Neural progenitor cell (in vitro differentiated cells): ENCODE results near the gene PDHX. TPM values are rescaled to one million over a fixed set of nuclear protein-coding genes. Genes with fewer than 3 reads are reported as not detected.

ENCODE experiments used
- DNase-seq: peaks from one replicate; pipeline ENCODE4 v3.0.0-alpha.2; 2016; ENCODE audit warnings: low spot score
- H2AFZ ChIP-seq: fragments of 200-600 bp; sonication (generic); replicated peaks from 2 replicates; pipeline ENCODE4 v1.6.1; 2016; ENCODE audit warnings: antibody characterized with exemption
- H3F3A ChIP-seq: fragments of 200-600 bp; sonication (generic); 2 replicates; pipeline ENCODE4 v1.6.1; 2016; ENCODE audit warnings: antibody characterized with exemption, low read depth
- H3K27ac ChIP-seq: fragments of 200-600 bp; sonication (generic); 2 replicates; pipeline ENCODE4 v1.5.1; 2016; ENCODE audit warnings: mild to moderate bottlenecking
- H3K27me3 ChIP-seq: fragments of 200-600 bp; sonication (generic); 2 replicates; pipeline ENCODE4 v1.6.1; 2016; ENCODE audit warnings: mild to moderate bottlenecking, moderate library complexity
- H3K36me3 ChIP-seq: fragments of 200-600 bp; sonication (generic); 2 replicates; pipeline ENCODE4 v1.5.1; 2016
- H3K4me1 ChIP-seq: fragments of 200-600 bp; sonication (generic); 2 replicates; pipeline ENCODE4 v1.6.1; 2016; ENCODE audit warnings: mixed run types
- H3K4me2 ChIP-seq: fragments of 200-600 bp; sonication (generic); 2 replicates; pipeline ENCODE4 v1.6.1; 2016
- H3K4me3 ChIP-seq: fragments of 200-600 bp; sonication (generic); 2 replicates; pipeline ENCODE4 v1.5.1; 2016
- H3K79me2 ChIP-seq: fragments of 200-600 bp; sonication (generic); 2 replicates; pipeline ENCODE4 v1.6.1; 2016; ENCODE audit warnings: low read depth
- H3K9ac ChIP-seq: fragments of 200-600 bp; sonication (generic); 2 replicates; pipeline ENCODE4 v1.6.1; 2016
- H3K9me3 ChIP-seq: fragments of 200-600 bp; sonication (generic); 2 replicates; pipeline ENCODE4 v1.5.1; 2016; ENCODE audit warnings: low read depth
- H4K20me1 ChIP-seq: fragments of 200-600 bp; sonication (generic); 2 replicates; pipeline ENCODE4 v1.6.1; 2016; ENCODE audit warnings: low read depth
- H3K27ac Mint-ChIP-seq: 3 replicates; pipeline ENCODE4 v1.8.0; 2021; ENCODE audit warnings: mixed read lengths
- H3K27me3 Mint-ChIP-seq: 2 replicates; pipeline ENCODE4 v1.8.0; 2022; ENCODE audit warnings: low read depth, mild to moderate bottlenecking, inconsistent platforms, moderate library complexity, mixed read lengths; ENCODE audit not compliant: insufficient read depth
- H3K36me3 Mint-ChIP-seq: 3 replicates; pipeline ENCODE4 v1.8.0; 2021; ENCODE audit warnings: mixed read lengths
- H3K4me1 Mint-ChIP-seq: 3 replicates; pipeline ENCODE4 v1.8.0; 2021; ENCODE audit warnings: mixed read lengths
- H3K4me3 Mint-ChIP-seq: 3 replicates; pipeline ENCODE4 v1.8.0; 2021; ENCODE audit warnings: mild to moderate bottlenecking, moderate library complexity, mixed read lengths
- H3K9me3 Mint-ChIP-seq: 3 replicates; pipeline ENCODE4 v1.8.0; 2020; ENCODE audit warnings: mixed read lengths
- CTCF ChIP-seq: fragments of 200-600 bp; sonication (generic); IDR thresholded peaks from 2 replicates; pipeline ENCODE4 v1.5.1; 2017; ENCODE audit warnings: antibody characterized with exemption, mild to moderate bottlenecking
- EZH2 ChIP-seq: fragments of 200-600 bp; sonication (generic); IDR thresholded peaks from 2 replicates; pipeline ENCODE4 v1.6.1; 2017; ENCODE audit warnings: antibody characterized with exemption, mild to moderate bottlenecking, moderate library complexity
- EZH2phosphoT487 ChIP-seq: fragments of 200-600 bp; sonication (generic); IDR thresholded peaks from 2 replicates; pipeline ENCODE4 v1.6.1; 2017; ENCODE audit warnings: antibody characterized with exemption
- total RNA-seq: library from RNA; depleted of rRNA; stranded (reverse); fragments of >200 nt; gene quantifications from 2 replicates; pipeline ENCODE4 v1.2.3, GENCODE V29; 2015; ENCODE audit warnings: low replicate concordance

Gene PDHX
- total RNA-seq, 1 donor from 2014 or later, result 38.4 TPM

GRCh38 chr11:35039076-35039475, 122.7 kb downstream of the PDHX start:
- Mint-ChIP-seq H3K4me3 (no peak overlapping the region), H3K4me1 (no peaks in the 10 kb centered on the region), H3K36me3 (no peaks in the 10 kb centered on the region), H3K9me3 (no peaks in the 10 kb centered on the region), H3K27ac (no peak overlapping the region), H3K27me3 (peaks cover 2% of the 10 kb centered on the region)
- H3K4me3 ChIP-seq, result no peak overlapping the region
- H3K9ac ChIP-seq, result no peak overlapping the region
- H4K20me1 ChIP-seq, result no peaks in the 10 kb centered on the region
- no peak overlapping the region for H2AFZ ChIP-seq
- no peaks in the 10 kb centered on the region for H3K79me2 ChIP-seq
- no peak for TF ChIP-seq CTCF
- TF ChIP-seq EZH2phosphoT487, result no peak
- TF ChIP-seq EZH2, result no peak
- H3K27me3 ChIP-seq, result no peaks in the 10 kb centered on the region
- no peak overlapping the region for H3K4me2 ChIP-seq
- H3F3A ChIP-seq, result no peaks in the 10 kb centered on the region
- no peaks in the 10 kb centered on the region for H3K36me3 ChIP-seq
- no peaks in the 10 kb centered on the region for H3K4me1 ChIP-seq
- no peak overlapping the region for H3K27ac ChIP-seq
- H3K9me3 ChIP-seq, result no peaks in the 10 kb centered on the region
- no peak for DNase-seq

- H3K27ac ChIP-seq, result no peak overlapping the region
- H3K4me3 ChIP-seq, result no peak overlapping the region
- no peaks in the 10 kb centered on the region for H3K36me3 ChIP-seq
- no peaks in the 10 kb centered on the region for H3K79me2 ChIP-seq
- H3K9me3 ChIP-seq, result no peaks in the 10 kb centered on the region
- H3K27me3 Mint-ChIP-seq, result peaks cover 4% of the 10 kb centered on the region
- no peak overlapping the region for H2AFZ ChIP-seq
- no peak for TF ChIP-seq CTCF
- no peak for TF ChIP-seq EZH2
- TF ChIP-seq EZH2phosphoT487, result no peak
- H3K4me2 ChIP-seq, result no peak overlapping the region
- H4K20me1 ChIP-seq, result no peaks in the 10 kb centered on the region
- no peaks in the 10 kb centered on the region for H3K27me3 ChIP-seq
- no peak overlapping the region for H3K4me3 Mint-ChIP-seq
- H3K4me1 ChIP-seq, result no peaks in the 10 kb centered on the region
- H3K4me1 Mint-ChIP-seq, result no peaks in the 10 kb centered on the region
- DNase-seq, result no peak
- no peak overlapping the region for H3K27ac Mint-ChIP-seq
- no peaks in the 10 kb centered on the region for H3K36me3 Mint-ChIP-seq
- no peaks in the 10 kb centered on the region for H3F3A ChIP-seq
- no peaks in the 10 kb centered on the region for H3K9me3 Mint-ChIP-seq
- H3K9ac ChIP-seq, result no peak overlapping the region
Observed at GRCh38 chr11:35040221-35040942, 124.0 kb downstream of the PDHX start.

GRCh38 chr11:35041070-35041554, 124.7 kb downstream of the PDHX start:
- Histone ChIP-seq H3K36me3 (no peaks in the 10 kb centered on the region), H2AFZ (no peak overlapping the region), H3K79me2 (no peaks in the 10 kb centered on the region), H3K4me1 (no peaks in the 10 kb centered on the region), H3K27me3 (no peaks in the 10 kb centered on the region), H3F3A (no peaks in the 10 kb centered on the region), H3K9ac (no peak overlapping the region), H4K20me1 (no peaks in the 10 kb centered on the region), H3K4me3 (no peak overlapping the region), H3K27ac (no peak overlapping the region), H3K4me2 (no peak overlapping the region), H3K9me3 (no peaks in the 10 kb centered on the region)
- H3K4me1 Mint-ChIP-seq, result no peaks in the 10 kb centered on the region
- no peaks in the 10 kb centered on the region for H3K36me3 Mint-ChIP-seq
- no peak overlapping the region for H3K27ac Mint-ChIP-seq
- DNase-seq, result no peak
- peaks cover 4% of the 10 kb centered on the region for H3K27me3 Mint-ChIP-seq
- H3K4me3 Mint-ChIP-seq, result no peak overlapping the region
- H3K9me3 Mint-ChIP-seq, result no peaks in the 10 kb centered on the region
- no peak for TF ChIP-seq CTCF
- no peak for TF ChIP-seq EZH2
- no peak for TF ChIP-seq EZH2phosphoT487
